Lung (tissue), 12 donors: ENCODE data around the gene PHC1. TPM values are rescaled to one million over a fixed set of nuclear protein-coding genes. Genes with fewer than 3 reads are reported as not detected.

ENCODE experiments used
- ATAC-seq: fragments of 200-7000 bp; cut with Tn5 transposase; one replicate; pipeline ENCODE4 v1.9.1; 2020; ENCODE audit warnings: moderate number of reproducible peaks; ENCODE audit not compliant: insufficient read depth, low FRiP score
- DNase-seq, 3 donors: peaks; one replicate each; pipeline ENCODE4 v3.0.0-alpha.2; 2013 to 2017
- H3K27ac ChIP-seq, 2 donors: one replicate each; pipeline ENCODE4 v1.5.1; 2013; ENCODE audit warnings: mild to moderate bottlenecking in 2 of 2, moderate library complexity in 2 of 2, control low read depth in 1 of 2, inconsistent platforms in 1 of 2, low read depth in 1 of 2, low read length in 1 of 2
- H3K27me3 ChIP-seq, 3 donors: one replicate each; pipeline ENCODE4 v1.5.1; 2013; ENCODE audit warnings: low read length in 2 of 3; ENCODE audit not compliant: control insufficient read depth in 3 of 3, insufficient read depth in 3 of 3
- H3K36me3 ChIP-seq, 4 donors: one replicate each; pipeline ENCODE4 v1.5.1; 2013; ENCODE audit warnings: low read length in 4 of 4, mild to moderate bottlenecking in 1 of 4, moderate library complexity in 1 of 4; ENCODE audit not compliant: control insufficient read depth in 4 of 4, insufficient read depth in 4 of 4
- H3K4me1 ChIP-seq, 5 donors: one replicate each; pipeline ENCODE4 v1.5.1; 2013; ENCODE audit warnings: low read length in 5 of 5, mild to moderate bottlenecking in 2 of 5, moderate library complexity in 1 of 5; ENCODE audit not compliant: control insufficient read depth in 5 of 5, insufficient read depth in 5 of 5
- H3K4me3 ChIP-seq: one replicate; pipeline ENCODE4 v1.5.1; 2013; ENCODE audit warnings: mild to moderate bottlenecking, control low read depth, moderate library complexity
- H3K9ac ChIP-seq, 2 donors: one replicate each; pipeline ENCODE4 v1.5.1; 2013; ENCODE audit warnings: low read length in 2 of 2, control low read depth in 1 of 2; ENCODE audit not compliant: insufficient read depth in 1 of 2
- H3K9me3 ChIP-seq, 4 donors: one replicate each; pipeline ENCODE4 v1.5.1; 2013; ENCODE audit warnings: low read length in 3 of 4, mild to moderate bottlenecking in 1 of 4, moderate library complexity in 1 of 4; ENCODE audit not compliant: control insufficient read depth in 4 of 4, insufficient read depth in 3 of 4
- WGBS, 2 donors: extraction: QIAGEN DNeasy Blood & Tissue Kit; methylation state at CpG; one replicate each; pipeline ENCODE4 v1.1.7; 2013; 5-methylcytosine and 5-hydroxymethylcytosine counted together
- polyA plus RNA-seq, 2 donors: library from polyadenylated mRNA; stranded (reverse); fragments of 200-250 nt; gene quantifications; one replicate each; pipeline ENCODE4 v1.2.1, GENCODE V29; 2013
- total RNA-seq, 2 donors: library from RNA; depleted of rRNA in 1 of 2; stranded (reverse); fragments of >200 nt in 1 of 2; gene quantifications; one replicate each; pipeline ENCODE4 v1.2.1, GENCODE V29; 2014 to 2021
- TF ChIP-seq, protein P1 (sequence below): IDR thresholded peaks from 2 replicates; pipeline ENCODE4 v1.5.1; 2012; ENCODE audit warnings: mild to moderate bottlenecking; ENCODE audit errors: control extremely low read depth, extremely low read depth
- donor health status: control.
- donor health status: control.
- donor health status: Bipolar disorder and iron deficiency.
- donor health status: healthy.
- donor health status: DM: yes; HTN: yes; CAD: no.

The PHC1 gene
- total and polyA plus RNA-seq, 4 donors: 17.4 to 63.5 (median 29.4) TPM

DNA sequence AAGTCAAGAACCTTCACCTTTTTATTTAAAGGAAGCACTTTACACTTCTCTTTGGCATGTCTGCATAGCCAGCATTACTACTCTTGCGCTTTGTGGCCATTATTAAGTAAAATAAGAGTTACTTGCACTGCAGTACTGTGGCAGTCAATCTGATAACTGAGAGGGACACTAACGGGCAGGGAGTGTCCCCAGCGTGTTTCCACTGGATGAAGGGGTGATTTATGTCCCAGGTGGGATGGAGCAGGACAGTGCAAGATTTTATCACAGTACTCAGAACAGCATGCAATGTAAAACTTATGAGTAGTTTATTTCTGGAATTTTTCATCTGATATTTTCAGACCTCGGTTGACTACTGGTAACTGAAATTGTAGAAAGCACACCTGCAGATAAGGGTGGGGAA lies 43.3 kb downstream of the PHC1 start:
- DNase-seq (no peak), ATAC-seq (no peak)
- Histone ChIP-seq H3K36me3 (peaks cover 0 to 2% (median 0%) of the 10 kb centered on the region in 4 donors), H3K4me1 (peaks cover 0 to 4% (median 0%) of the 10 kb centered on the region in 5 donors), H3K9ac (no peak overlapping the region), H3K4me3 (no peak overlapping the region), H3K27ac (no peak overlapping the region), H3K27me3 (no peaks in the 10 kb centered on the region), H3K9me3 (peaks cover 0 to 6% (median 1%) of the 10 kb centered on the region in 4 donors)
- TF ChIP-seq, protein P1, sequence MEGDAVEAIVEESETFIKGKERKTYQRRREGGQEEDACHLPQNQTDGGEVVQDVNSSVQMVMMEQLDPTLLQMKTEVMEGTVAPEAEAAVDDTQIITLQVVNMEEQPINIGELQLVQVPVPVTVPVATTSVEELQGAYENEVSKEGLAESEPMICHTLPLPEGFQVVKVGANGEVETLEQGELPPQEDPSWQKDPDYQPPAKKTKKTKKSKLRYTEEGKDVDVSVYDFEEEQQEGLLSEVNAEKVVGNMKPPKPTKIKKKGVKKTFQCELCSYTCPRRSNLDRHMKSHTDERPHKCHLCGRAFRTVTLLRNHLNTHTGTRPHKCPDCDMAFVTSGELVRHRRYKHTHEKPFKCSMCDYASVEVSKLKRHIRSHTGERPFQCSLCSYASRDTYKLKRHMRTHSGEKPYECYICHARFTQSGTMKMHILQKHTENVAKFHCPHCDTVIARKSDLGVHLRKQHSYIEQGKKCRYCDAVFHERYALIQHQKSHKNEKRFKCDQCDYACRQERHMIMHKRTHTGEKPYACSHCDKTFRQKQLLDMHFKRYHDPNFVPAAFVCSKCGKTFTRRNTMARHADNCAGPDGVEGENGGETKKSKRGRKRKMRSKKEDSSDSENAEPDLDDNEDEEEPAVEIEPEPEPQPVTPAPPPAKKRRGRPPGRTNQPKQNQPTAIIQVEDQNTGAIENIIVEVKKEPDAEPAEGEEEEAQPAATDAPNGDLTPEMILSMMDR: no peak
- WGBS, 2 donors: 81 to 88% methylated on average over 4 of the region's 4 CpGs

DNA sequence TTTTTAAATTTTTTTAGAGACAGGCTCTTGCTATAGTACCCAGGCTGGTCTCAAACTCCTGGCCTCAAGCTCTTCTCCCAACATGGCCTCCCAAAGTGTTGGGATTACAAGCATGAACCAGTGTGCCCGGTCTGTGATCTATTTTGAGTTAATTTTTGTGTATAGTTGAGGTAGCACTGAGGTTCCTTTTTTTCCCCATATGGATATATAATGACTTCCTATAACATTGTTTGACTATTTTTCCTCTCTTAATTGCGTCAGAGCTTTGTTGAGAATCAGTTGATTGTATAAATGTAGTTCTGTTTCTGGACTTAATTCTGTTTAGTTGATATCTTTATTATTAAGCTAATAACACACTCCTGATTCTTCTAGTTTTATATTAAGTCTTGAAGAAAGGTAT lies 43.8 kb downstream of the PHC1 start:
- Histone ChIP-seq H3K9me3 (peaks cover 0 to 4% (median 1%) of the 10 kb centered on the region in 4 donors), H3K27me3 (no peaks in the 10 kb centered on the region), H3K4me1 (peaks cover 0 to 4% (median 0%) of the 10 kb centered on the region in 5 donors), H3K4me3 (no peak overlapping the region), H3K36me3 (peaks cover 0 to 2% (median 0%) of the 10 kb centered on the region in 4 donors), H3K9ac (no peak overlapping the region), H3K27ac (no peak overlapping the region)
- TF ChIP-seq, protein P1: no peak
- no peak for ATAC-seq
- WGBS, 2 donors: 32 to 40% methylated on average over 2 of the region's 2 CpGs
- DNase-seq: no peak

DNA sequence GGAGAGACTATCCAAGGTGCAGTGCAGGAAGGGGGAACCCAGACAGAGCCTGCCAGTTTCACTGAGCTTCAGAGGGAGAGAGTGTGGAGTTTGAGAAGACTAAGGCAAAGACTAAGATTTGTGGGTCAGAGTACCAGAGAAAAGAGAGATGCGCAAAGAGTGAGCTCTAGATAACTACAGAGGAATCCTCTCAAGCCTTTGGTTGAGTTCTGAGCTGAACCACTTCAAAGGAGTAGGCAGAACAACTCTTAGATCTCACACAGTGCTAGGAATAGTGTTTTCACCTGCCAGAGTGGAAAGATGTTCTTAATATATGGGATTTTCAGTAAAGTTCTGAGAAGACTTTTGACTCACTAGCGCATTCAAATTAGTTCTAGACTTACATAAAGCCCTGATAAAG lies 45.9 kb downstream of the PHC1 start:
- H3K27ac ChIP-seq: no peak overlapping the region
- H3K4me3 ChIP-seq: no peak overlapping the region
- ATAC-seq (no peak), DNase-seq (no peak)
- TF ChIP-seq, protein P1: no peak
- peaks cover 0 to 2% (median 1%) of the 10 kb centered on the region in 4 donors for H3K9me3 ChIP-seq
- 96 to 99% methylated on average over 2 of the region's 2 CpGs for WGBS, 2 donors
- H3K36me3 ChIP-seq: peaks cover 0 to 2% (median 0%) of the 10 kb centered on the region in 4 donors
- no peaks in the 10 kb centered on the region for H3K27me3 ChIP-seq
- no peak overlapping the region for H3K9ac ChIP-seq
- peaks cover 0 to 4% (median 0%) of the 10 kb centered on the region in 5 donors for H3K4me1 ChIP-seq

DNA sequence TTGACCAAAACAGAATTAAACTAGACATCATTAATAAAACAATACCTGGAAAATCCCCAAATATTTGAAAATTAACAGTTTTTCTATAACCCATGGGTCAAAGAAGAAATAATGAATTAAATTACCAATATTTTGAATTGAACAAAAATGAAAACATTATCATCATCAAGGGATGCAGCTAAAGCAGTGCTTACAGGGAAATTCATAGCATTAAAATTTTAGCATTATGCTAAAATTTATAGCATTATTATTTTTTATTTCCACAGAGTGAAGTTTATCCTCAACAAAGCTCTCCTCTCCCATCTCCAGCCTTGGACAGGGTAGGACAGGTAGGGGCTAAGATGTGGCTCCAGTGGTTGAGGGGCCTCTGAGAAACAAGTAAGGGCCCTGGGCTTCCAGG lies 54.5 kb downstream of the PHC1 start:
- Histone ChIP-seq H3K4me3 (no peak overlapping the region), H3K4me1 (no peaks in the 10 kb centered on the region), H3K9me3 (peaks cover 0 to 9% (median 1%) of the 10 kb centered on the region in 4 donors), H3K36me3 (no peaks in the 10 kb centered on the region), H3K27me3 (no peaks in the 10 kb centered on the region), H3K27ac (no peak overlapping the region), H3K9ac (no peak overlapping the region)
- TF ChIP-seq, protein P1: no peak
- DNase-seq (no peak), ATAC-seq (no peak)
